GM13976 (cell line): ENCODE results near the gene LRMDA.

ENCODE experiments used
- DNase-seq: peaks from one replicate; pipeline ENCODE4 v3.0.0; 2012; ENCODE audit warnings: low spot score
- CTCF ChIP-seq: IDR thresholded peaks from 2 replicates; pipeline ENCODE4 v1.5.1; 2012; ENCODE audit warnings: borderline replicate concordance, mild to moderate bottlenecking; ENCODE audit not compliant: insufficient read depth; ENCODE audit errors: extremely low read depth, missing control alignments, control extremely low read depth
- in situ Hi-C: fragments of 300-500 bp; cut with MboI; formaldehyde crosslinking; loops from one replicate; pipeline ENCODE4 v1.12.0; 2022; ENCODE audit warnings: low sequenced_read_pairs, mixed read lengths, inconsistent platforms; ENCODE audit not compliant: unreplicated experiment

Gene LRMDA

DNA sequence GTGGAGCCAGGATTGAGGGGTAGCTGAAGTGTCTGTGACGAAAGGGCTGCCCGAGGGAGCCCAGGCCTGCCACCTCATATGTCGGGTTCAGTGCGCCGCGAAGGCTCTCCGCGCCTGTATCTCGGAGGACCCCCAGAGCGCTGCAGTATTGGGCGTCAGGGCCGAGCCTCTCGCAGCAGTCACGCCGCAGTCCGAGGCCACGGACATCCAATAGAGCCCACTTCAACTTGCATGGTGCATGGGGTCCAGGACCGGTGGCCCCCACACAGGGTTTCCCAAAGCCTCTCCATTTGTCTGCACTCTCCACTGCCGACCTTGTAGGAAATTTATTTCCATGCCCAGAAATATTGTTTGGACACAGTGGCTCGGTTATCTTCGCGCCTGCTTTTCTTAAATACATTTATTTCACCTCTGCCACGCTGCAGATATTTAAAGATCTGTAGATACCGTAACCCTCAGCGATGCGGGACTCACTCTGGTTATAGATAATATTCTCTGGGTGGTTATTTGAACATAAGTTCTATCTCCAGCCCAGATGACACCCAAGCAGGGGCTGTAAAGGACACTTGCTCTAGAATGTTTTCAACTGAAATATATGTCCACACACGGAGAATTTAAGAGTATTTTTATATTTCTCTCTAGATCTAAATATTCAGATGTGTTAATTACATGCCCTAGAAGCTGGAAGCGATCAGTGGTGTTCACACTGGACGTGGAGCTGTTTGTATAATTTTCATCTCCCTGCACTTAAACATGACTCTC, 24.8 kb upstream of the LRMDA start:
- in situ Hi-C loops, result no loop called here
- TF ChIP-seq CTCF, result no peak
- no peak for DNase-seq

GRCh38 chr10:75407224-75407712, 24.2 kb upstream of the LRMDA start:
- no peak for TF ChIP-seq CTCF
- DNase-seq, result no peak
- in situ Hi-C loops, result no loop called here

GRCh38 chr10:75407713-75408508, 23.5 kb upstream of the LRMDA start:
- in situ Hi-C loops, result no loop called here
- DNase-seq, result no peak
- no peak for TF ChIP-seq CTCF

DNA sequence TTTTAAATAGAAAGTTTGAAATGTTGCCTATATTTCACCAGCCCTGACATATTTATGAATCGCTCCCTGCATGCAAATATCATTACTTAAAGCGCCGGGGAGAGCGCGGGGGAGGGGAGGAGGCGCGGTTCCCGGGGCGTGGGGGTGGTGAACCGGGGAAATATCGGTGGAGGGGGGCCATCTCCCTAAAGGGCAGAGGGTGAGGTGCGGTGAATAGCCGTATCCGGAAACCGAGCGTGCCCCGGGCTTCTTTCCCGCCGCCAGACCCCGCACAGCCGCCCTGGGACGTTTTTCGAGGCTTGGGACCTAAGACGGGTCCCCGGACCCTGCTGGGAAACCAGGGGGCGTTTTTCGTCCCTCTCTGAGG, 22.9 kb upstream of the LRMDA start:
- TF ChIP-seq CTCF, result no peak
- DNase-seq, result no peak
- in situ Hi-C loops, result no loop called here

DNA sequence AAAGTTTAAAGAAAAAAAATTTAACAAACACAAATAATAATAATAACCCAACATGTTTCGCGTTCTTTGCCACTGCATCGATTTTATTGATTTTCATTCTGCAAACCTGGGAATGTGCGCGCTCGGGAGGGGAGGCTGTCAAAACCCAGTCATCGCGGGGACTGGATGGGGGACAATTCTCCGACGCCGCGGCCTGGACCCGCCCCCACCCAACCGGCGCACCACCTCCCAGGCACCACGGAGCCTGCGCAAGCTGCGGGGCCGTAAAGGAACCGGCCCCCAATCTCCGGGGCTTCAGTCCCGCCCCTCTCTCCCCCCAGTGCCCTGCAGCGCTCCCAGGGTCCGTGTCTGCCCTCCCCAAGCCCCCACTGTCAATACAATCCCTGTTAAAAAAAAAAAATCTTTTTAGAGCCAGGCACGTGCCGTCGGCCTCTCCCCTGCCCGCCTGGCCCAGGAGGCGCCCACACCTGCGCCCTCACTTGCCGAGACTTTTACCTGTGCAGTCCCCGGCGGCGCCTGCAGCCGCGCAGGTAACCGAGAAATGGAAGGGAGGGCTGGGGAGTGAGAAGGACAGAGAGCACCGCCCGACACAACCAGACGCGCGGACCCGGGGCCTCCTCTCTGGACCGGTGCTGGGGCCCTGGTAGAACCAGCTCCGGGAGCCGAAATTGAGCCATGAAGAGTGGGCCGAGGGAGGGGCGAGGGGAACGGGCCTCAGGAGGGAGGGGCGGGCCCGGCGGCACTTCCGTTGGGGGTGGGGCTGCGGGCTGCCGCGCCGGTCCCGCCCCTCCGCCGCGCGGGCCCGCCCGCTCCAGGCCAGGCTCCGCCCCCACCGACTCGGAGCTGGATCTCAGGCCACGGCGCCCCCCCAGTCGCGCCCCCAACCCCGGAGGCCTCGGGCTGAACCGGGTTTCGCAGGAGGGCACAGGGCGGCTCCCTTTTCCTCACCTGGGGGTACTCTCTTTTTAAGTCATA, 22.2 kb upstream of the LRMDA start:
- TF ChIP-seq CTCF, result no peak
- peak; percentile 64 for DNase-seq
- in situ Hi-C loops, result no loop called here
